Right kidney (tissue), 1 donor: ENCODE results near the gene MXRA8.

ENCODE experiments used
- DNase-seq: peaks from one replicate; pipeline ENCODE4 v3.0.0-alpha.2; 2016

The MXRA8 gene

DNA sequence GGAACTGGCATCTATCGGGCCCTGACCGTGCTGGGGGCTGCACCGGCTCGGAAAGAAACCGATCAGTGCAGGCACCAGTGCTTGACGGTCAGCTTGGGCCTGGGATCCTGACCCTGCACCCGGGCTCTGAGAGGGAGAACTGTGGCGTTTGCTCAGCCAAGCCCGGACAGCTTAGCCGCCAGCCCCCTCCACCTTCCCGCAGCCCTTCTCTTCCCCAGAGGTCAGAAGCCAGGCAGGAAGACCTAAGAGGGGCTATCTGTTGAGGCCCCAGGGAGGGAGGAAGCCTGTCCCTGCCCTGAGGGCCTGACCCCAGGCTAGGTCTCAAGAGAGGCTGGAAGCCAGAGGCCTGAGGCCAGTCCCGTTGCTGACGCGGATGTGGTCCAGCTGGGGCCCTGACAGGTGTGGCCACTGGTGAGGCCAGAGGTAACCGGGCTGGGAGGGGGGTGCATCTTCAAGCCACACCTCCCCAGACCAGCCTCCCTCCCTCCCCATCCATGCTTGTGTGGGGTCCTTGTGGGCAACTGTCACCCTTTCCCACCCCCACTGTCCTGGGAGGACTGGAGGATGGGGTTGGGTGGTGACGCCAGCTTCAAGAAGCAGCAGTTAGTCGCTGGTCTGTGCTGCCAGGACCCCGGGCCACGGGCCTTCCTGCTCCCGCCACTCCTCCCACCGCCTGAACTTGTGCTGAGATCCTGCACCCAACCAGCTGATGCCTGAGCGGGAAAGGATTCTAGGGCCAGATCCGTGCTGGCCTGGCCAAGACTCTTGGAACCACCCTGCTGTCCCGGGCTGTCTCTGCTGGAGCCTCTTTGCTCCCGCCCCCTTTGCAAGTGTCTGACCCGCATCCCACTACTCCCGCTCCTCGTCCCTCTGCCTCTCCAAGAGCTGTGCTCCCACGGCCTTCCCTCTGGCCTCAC lies 6.6 kb downstream of the MXRA8 start:
- peak; percentile 47 for DNase-seq

DNA sequence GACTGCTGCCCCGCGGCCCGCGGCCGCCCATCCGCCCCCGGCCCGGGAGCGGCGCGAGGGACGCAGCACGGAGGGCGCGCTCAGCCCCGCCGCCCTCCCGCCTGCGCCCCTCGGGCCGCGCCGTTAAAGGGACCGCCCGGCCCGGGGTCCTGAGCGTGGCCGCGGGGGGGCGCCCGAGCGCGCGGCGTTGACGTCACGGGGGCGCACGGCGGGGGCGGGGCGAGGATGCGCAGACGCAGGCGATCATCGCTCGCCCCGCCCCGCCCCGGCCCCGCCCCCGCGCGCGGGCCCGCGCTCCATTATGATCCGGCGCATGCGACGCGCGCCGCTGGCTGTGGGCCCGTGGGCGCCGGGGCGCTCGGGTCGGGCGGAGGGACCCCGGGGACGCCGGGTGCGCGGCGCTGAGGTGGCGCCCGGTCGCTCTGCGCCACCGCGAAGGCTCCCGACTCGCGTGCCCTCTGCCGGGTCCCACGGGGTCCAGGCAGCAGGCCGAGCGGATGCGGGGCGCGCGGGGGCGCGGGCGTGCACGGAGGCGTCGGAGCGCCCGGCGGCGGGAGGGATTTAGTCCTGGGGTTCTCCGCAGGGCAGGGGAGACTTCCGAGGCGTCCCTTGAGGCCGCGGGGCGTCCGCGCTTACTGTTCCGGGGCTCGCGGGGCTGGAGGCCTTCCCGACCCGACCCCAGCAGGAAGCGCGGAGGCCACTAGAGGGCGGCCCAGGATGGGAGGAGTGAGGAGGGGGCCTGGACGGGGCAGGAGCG lies 8.9 kb downstream of the MXRA8 start, which contains the start of gene DVL1:
Gene DVL1 (minus strand): TSS at position 163 of the 757 bp plus-strand sequence. CDS start 353 bp downstream, outside the sequence.
- DNase-seq = peak; percentile 90

DNA sequence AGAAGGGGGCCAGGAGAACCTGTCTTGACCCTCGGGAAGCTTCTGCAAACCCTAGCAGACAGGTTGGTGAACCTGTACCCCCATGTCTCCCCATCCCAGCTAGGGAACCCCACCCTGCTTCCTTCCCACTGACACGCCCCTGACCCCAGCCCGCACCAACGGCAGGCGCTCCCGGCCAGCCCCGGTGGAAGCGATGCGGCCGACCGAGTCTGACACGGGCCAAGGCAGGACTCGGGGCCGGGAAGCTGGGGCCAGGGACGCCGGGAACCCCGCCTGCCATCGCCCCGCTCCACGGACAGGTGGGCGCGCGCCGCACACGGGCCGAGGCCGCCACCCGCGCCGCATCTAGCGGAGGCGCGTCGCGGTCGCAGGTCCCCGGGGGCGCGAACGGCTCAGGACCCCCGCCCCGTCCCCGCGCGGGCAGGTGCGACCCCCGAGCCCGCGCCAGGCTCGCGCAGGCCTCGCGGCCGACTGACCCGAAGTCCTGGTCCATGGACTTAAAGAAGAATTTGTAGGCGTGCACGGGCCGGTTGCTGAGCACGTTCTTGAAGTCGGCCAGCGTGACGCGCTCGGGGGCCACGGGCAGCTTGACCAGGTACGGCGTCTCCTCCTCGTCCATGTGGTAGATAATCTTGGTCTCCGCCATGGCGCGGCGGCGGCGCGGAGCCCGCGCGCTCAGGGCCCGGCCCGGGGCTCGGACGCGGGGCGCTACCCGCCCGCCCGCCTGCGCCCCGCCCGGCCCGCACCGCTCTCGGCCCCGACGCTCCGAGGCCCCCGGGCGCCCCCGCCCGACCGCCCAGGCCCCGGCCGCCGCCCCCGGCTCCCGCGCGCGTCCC lies 9.7 kb downstream of the MXRA8 start:
- peak; percentile 56 for DNase-seq

DNA sequence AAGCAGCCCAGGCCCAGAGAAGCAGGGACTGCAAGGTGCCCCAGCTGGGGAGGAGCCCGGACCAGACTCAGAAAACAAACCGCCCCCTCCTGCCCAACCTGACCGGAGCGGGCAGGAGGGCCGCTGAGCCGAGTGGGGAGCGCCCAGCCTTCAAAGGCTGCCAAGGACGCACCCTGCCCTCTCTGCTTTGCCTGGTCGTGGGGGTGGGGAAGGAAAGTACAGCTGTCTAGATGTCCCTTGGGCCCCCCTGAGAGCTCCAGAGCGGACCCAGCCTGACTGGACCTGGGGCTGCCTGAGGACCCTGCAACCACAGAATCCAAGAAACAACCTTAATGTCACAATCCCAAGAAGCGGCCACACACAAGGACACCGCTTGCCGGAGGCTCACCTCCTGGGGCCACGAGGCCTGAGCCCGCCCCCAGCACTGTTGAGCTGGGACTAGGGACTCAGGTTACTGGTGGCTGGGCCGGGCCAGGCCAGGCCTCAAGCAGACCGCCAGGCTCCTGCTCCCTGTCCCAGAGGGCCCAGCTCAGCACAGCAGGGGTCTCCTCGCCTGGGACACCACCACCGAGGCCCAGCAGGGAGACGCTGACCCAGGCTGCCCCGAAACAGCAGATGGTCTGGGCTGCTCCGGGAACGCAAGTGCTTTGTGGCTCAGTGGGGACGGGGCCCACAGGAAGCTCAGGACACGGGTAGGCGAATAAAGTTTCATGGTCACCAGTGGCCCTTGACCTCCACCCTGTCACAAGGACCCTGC lies 10.5 kb downstream of the MXRA8 start:
- peak; percentile 61 for DNase-seq

DNA sequence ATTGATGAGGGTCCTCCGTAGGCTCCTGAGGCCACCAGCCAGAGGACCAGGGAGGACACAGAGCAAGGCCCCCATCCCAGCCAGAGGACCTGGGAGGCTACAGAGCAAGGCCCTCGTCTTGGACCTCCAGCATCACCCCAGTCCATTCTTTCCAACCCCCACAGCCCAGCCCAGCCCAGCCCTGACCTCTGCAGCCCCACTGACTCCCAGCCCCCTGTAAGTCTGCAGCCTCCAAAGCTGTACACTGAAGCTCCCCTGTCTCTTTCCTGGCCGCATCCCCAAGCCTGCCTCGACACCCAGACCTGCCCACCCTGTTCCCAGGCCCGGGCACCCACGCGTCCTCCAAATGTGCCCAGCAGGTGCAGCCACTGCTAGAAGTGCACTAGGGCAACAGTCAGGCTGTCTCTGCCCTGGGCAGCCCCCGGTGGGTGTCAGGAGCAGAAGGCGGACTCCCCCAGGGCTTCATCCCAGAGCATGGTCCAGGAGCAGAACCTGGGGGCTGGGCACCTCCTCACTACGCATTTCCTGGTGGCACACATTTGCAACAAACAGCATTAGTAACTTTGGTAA lies 11.2 kb downstream of the MXRA8 start:
- no peak for DNase-seq

DNA sequence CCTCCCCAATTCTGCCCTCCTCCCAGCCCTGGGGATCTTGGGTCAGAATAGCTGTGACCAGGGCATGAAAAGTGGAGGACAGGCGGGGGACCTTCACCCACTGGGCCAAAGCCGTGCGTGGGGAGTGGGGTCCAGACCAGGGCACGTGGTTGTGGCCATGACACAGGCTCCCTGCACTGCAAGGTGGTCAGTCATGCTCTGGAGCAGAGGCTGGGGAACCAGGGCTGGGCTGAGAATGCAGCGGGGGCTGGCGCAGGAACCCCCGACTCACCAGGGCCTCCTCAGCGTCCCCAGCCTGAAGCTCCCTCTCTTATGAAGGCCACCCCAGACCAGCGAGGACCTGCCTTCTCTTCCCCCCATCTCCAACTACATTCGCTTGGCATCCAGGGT lies 11.9 kb downstream of the MXRA8 start:
- DNase-seq = no peak

DNA sequence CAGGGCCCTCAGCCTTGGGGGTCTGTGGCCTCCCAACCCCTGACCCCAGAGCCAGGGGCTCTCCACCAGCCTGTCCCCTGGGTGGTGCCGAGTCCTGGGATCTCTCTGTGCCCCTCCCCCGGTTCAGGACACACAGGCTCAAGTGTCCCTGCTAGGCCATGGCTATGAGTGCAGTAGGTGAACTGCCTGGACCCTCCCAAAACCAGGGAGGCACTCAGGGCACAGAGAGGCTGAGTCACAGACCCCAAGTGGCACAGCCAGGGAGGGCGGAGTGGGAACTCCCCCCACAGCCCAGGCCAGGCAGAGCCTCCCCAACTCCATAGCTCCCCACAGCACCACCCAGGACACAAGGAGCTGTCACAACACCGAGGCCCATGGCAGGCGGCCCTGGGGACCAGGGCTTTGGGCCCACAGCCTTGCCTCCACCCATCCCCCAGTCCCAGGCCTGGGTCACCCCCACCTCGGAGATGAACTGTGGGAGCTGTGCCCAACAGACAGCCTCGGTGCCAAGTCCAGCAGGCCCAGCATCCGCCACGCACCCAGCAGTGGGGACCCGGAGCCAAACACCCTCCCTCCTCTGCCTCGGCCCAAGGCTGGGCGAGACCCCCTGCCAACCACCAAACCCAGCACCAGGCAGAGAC lies 12.4 kb downstream of the MXRA8 start:
- no peak for DNase-seq

DNA sequence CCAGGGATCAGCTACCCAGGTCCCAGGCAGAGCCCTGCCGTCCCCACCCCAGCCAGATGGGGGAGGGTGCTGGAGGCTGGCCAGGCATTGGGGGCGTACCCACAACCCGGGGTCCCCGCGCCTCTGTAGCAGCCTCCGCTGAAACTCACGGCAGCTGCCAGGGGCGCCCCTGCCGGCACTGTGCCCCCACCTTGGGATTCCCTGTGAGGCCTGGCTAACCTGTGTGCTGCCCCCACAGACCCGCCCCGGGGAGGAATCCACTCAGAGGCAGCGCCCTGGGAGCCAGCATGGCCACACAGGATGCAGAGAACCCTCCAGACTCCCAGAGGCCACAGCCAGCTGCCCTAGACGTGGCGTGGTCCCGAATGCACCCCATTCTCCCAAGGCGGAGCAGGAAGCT lies 13.0 kb downstream of the MXRA8 start:
- DNase-seq = no peak

DNA sequence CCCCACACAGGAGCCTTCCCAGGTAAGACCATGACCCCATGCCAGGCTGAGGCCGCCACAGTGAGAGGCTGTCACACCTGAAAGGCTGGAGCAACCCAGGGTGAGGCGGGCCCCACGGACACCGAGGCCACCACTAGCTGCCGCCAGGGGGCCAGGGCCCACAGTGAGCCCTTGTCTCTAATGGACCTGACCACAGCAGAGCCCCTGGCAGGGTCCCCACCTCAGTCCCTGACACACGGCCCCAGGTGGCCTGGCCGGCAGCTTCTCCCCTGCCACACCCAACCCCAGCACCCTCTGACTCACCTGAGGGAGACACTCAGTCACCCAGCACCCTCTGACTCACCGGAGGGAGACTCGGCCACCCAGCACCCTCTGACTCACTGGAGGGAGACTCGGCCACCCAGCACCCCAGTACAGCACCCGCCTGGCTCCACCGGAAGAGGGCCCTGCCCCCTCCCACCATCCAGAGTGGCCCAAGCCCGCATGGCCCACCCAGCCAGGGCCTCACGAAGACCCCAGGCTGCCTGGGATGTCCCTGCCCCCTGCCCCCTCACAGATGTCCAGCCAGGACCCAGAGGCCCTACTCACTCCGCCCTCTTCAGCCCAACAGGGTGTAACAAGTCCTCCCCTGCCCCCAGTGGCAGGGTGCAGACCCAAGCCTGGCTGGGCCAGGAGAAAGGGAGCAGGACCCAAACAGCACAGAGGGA lies 13.5 kb downstream of the MXRA8 start:
- no peak for DNase-seq

DNA sequence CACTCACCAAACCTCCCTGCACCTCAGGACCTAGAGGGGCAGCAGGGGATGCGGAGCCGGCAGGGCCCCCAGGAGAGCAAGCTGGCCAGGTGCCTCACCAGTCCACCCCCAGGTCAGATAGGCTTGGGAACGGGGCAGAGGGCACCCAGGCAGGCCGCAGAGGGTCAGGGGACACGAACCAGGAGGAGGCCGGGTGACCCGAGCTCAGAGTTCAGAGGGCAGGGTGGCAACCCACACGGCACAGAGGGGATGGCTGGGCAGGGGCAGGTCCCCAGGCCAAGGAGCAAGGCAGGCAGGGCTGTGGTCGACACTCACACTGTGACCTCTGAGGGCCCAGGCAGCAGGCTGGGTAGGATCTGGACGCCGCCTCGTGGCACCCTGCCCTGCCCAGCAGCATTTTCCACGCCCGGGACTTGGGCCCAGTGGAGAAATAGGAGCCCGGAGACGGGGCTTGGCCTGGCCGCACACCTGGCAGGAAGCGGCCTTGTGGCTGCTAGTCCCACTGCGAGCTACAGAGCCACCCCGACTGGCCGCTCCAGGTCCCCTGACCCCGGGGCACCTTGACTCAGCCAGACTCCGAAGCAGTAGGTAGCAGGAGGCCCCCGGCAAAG lies 14.4 kb downstream of the MXRA8 start:
- DNase-seq = no peak

DNA sequence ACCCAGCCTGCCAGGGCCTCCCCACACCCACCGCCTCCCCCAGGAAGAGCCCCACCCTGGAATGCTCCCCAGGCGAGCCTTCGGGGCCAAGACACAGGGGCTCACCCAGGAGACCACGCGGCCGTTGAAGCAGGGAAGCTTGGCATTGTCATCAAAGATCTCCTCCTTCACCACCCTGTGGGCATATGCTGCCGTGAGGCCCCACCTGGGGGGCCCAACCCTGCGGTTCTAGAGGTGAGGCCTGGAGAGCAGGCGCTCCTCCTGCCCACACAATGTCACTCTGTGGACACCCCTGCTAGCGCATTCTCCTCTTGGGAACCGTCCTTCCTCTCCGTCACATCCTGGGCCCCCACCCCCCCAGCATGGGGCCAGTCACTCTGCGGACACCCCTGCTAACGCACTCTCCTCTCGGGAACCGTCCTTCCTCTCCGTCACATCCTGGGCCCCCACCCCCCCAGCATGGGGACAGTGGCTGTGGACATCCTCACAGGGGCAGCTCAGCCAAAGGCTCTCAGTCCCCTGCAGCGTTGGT lies 15.7 kb downstream of the MXRA8 start:
- no peak for DNase-seq

DNA sequence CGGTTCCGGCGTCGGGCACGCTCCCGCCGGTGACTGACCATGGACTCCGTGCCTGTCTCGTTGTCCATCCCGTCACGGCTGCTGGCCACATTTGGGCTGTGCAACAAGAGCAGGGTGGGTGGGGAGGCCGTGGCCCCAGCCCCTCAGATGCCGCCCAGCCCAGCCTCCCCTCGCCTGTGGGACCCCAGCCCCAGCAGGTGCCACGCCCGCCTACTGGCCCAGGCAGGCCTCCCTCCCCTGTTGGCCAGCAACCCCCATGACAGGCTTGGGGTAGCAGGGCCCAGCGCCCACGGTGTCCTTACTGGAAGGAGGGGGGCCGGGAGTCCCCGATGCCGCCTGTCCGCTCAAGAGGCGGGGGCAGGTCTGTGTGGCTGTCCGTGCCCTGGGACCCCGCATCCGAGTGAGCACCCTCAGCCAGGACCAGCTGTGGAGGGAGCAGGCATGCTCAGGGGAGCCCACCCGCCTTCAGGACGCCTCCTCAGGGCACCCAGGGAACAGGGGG lies 16.2 kb downstream of the MXRA8 start:
- DNase-seq = no peak

DNA sequence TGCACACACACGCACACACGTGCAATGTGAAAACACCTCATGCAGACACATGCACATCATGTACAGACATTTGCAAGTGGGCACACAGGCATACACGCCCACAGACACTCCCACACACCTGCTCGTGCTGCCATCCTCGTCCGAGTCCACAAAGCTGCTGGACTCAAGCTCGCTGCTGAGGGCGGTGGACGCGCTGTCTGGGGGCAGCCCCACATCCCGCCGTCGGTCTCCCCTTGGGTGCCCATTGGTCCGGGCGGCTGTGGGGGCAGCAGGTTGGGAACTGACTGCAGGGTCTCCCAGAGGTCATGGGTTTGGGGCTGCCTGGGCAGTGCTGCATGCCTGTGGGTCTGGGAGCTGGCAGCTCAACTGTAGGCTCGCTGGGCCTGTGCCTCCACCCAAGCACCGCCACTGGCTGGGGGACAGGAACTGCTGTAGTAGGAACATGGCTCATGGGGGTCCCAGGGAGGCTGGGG lies 16.8 kb downstream of the MXRA8 start:
- no peak for DNase-seq

DNA sequence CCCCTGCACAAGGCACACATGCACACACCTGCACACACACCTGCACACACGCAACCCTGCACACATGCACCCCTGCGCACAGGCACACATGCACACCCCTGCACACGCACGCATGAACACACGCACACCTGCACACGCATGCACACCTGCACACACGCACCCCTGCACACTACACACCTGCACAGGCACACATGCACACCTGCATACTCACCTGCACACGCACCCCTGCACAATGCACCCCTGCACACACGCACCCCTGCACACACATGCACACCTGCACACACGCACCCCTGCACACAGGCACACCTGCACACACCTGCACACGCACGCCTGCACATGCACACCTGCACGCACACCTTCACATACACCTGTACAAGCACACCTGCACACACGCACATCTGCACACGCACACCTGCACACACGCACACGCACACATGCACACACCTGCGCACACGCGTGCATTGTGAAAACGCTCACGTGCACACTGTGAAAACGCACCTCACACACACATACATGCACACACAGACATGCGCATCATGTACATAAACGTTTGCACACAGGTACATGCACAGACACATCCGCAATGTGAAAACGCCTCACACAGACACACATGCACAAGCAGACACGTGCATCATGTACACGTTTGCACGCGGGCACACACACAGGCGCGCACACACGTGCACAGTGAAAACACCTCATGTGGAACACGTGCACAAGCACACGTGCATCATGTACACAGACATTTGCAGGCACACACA lies 17.4 kb downstream of the MXRA8 start:
- no peak for DNase-seq

DNA sequence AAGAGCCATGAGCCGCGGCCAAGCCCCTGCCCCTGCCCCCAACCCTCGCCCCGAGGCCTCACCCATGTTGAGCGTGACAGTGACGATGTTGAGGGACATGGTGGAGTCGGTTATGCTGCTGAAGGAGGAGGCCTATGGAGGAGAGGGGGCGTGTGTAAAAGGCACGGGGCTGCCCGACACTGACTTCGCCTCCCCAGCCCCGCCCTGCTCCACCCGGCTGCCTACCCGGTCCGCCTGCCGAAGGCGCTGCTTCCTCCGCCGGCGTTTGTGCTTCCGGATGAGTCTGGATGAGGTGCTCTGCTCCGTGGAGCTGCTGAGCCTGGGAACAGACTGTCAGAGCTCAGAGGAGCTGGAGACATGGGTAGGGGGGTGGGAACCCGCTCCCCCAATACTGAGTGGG lies 18.2 kb downstream of the MXRA8 start:
- DNase-seq = no peak

DNA sequence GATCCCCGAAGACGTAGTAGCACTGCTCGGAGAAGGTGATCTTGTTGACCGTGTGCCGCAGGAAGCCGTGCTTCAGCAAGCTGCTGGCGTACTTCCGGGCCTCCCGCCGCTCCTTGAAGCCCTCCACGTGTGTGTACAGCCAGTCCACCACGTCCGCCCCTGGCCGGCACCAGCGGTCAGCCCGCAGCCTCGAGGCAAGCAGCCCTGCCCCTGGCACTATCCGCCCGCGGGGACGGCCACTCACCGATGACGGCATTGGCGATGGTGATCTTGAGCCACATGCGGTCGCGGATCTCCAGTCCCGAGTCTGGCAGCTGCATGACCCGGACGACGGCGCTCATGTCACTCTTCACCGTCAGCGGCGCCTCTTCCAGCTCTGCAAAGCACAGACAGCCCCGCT lies 20.1 kb downstream of the MXRA8 start:
- DNase-seq = no peak

DNA sequence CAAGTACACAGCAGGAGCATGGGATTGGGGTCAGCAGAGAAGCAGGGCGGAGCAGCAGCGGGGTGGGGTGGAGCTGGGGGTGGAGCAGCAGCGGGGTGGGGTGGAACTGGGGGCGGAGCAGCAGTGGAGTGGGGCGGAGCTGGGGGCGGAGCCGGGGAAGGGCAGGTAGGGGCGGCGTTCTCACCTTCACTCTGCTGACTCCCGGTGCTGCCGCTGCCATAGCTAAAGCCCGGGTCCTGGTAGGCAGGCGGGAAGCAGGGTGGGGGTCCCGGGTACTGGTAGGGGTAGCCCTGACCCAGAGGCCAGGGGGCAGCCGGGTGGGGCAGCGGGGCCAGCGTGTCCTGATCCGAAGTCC lies 20.6 kb downstream of the MXRA8 start:
- no peak for DNase-seq
